Heart left ventricle (tissue), 16 donors: ENCODE data around the gene UGCG. TPM values are rescaled to one million over a fixed set of nuclear protein-coding genes. Genes with fewer than 3 reads are reported as not detected.
"Not testable (repeated sequence)": the region's sequence is repeated elsewhere in the genome, so short reads cannot be mapped to it uniquely, and the experiment has no call there.

Source experiments
- ATAC-seq, 4 donors: fragments of 200-7000 bp; cut with Tn5 transposase; one replicate each; pipeline ENCODE4 v1.9.1; 2020 to 2022; ENCODE audit warnings: moderate library complexity in 4 of 4, mild to moderate bottlenecking in 3 of 4, moderate number of reproducible peaks in 1 of 4
- DNase-seq, 5 donors: peaks; one replicate each; pipeline ENCODE4 v3.0.0-alpha.2; 2020
- H3K27ac ChIP-seq, 12 donors: fragments of 200-600 bp; sonication (generic) in 4 of 12; one replicate each; pipeline versions ENCODE4 v1.5.0 to v1.8.0; 2016 to 2022; ENCODE audit warnings: mild to moderate bottlenecking in 2 of 12
- H3K27me3 ChIP-seq, 9 donors: fragments of 200-600 bp; sonication (generic) in 2 of 9; one replicate each; pipeline versions ENCODE4 v1.5.1 to v1.8.0; 2016 to 2022; ENCODE audit warnings: mild to moderate bottlenecking in 3 of 9
- H3K36me3 ChIP-seq, 9 donors: fragments of 200-600 bp; sonication (generic) in 2 of 9; one replicate each; pipeline versions ENCODE4 v1.5.0 to v1.8.0; 2018 to 2022; ENCODE audit warnings: mild to moderate bottlenecking in 2 of 9
- H3K4me1 ChIP-seq, 12 donors: fragments of 200-600 bp; sonication (generic) in 4 of 12; one replicate each; pipeline versions ENCODE4 v1.5.0 to v1.8.0; 2016 to 2022; ENCODE audit warnings: mild to moderate bottlenecking in 3 of 12
- H3K4me3 ChIP-seq, 12 donors: fragments of 200-600 bp; sonication (generic) in 4 of 12; one replicate each; pipeline versions ENCODE4 v1.5.0 to v1.8.0; 2017 to 2022; ENCODE audit warnings: mild to moderate bottlenecking in 9 of 12, moderate library complexity in 4 of 12
- H3K9me3 ChIP-seq, 12 donors: fragments of 200-600 bp; sonication (generic) in 4 of 12; one replicate each; pipeline versions ENCODE4 v1.5.0 to v1.8.0; 2016 to 2022; ENCODE audit warnings: mild to moderate bottlenecking in 1 of 12
- CTCF ChIP-seq, 12 donors: fragments of 200-600 bp; sonication (generic) in 4 of 12; IDR thresholded peaks; one replicate each; pipeline versions ENCODE4 v1.5.0 to v1.8.0; 2018 to 2022; ENCODE audit warnings: antibody characterized with exemption in 12 of 12, mild to moderate bottlenecking in 5 of 12
- POLR2A ChIP-seq, 2 donors: fragments of 450-650 bp; IDR thresholded peaks; one replicate each; pipeline ENCODE4 v1.6.1; 2017; ENCODE audit warnings: antibody characterized with exemption in 2 of 2, mild to moderate bottlenecking in 2 of 2, moderate library complexity in 2 of 2
- WGBS, 4 donors: extraction: QIAGEN DNeasy Blood & Tissue Kit in 2 of 4; methylation state at CpG; one replicate each; pipeline versions ENCODE4 v1.1.5 to v1.1.7; 2013 to 2018; 5-methylcytosine and 5-hydroxymethylcytosine counted together
- intact Hi-C, 10 donors: fragments of 100-400 bp; cut with DNase I; formaldehyde crosslinking; loops; one replicate each; pipeline versions ENCODE4 v1.11.1 to v1.14.2; 2022
- polyA plus RNA-seq, 2 donors: library from polyadenylated mRNA; stranded (reverse); fragments of 200-250 nt; gene quantifications; one replicate each; pipeline ENCODE4 v1.2.3, GENCODE V29; 2013
- total RNA-seq, 9 donors: library from RNA; depleted of rRNA in 2 of 9; stranded (reverse); fragments of >200 nt in 2 of 9; fragmentation: NEBNext Ultra II Directional in 3 of 9; extraction: Animal tissue kit (Norgen Biotek cat#: 25700) in 3 of 9; gene quantifications; one replicate each; pipeline versions ENCODE4 v1.1.0 to v1.2.4, GENCODE V29; 2016 to 2023
- donor health status: ischemic (EF 13 %, LVEDD 7.1; RV severe dilation, severe dysfunction).
- donor health status: healthy with polysubstance abuse.
- donor health status: DM: no; HTN: yes; CAD: no.
- donor health status: DM: no; HTN: no; CAD: no.
- donor health status: ischemic (EF 25% LVEDD 6.9; RV normal size, moderate dysfunction).
- donor health status: ischemic (EF 25% LVEDD 5.7; RV mildly dilated, moderate dysfunction).
- donor health status: healthy.
- donor health status: DM: yes; HTN: yes; CAD: no.
- donor health status: ischemic (EF 35%, LVEDD 5.7; RV mildly dilated, moderate dysfunction).
- donor health status: nonischemic (EF 11% LVEDD 7.7; RV severe dilation, severe dysfunction).
- donor health status: DM: yes; HTN: yes; CAD: no.
- donor health status: PGD.
- donor health status: ischemic (EF 29% LVEDD 5.4; RV normal size, mild dysfunction).
- donor health status: nonischemic (EF 23%, LVEDD 6.1; RV moderate dilation, normal function).

UGCG gene
- total and polyA plus RNA-seq, 11 donors, result 10.0 to 52.0 (median 17.5) TPM

- H3K27me3 ChIP-seq, result no peaks in the 10 kb centered on the region
- peak overlapping the region in 1 of 12 donors; percentile 93 for H3K4me3 ChIP-seq
- H3K27ac ChIP-seq, result no peak overlapping the region
- WGBS, 4 donors, result 80 to 86% (median 84%) methylated on average over 15 of the region's 15 CpGs
- DNase-seq, result no peak
- TF ChIP-seq CTCF (IDR thresholded peaks at IDR 0.05) (no peak), POLR2A (IDR thresholded peaks at IDR 0.05) (no peak)
- H3K4me1 ChIP-seq, result peaks cover 6 to 78% (median 47%) of the 10 kb centered on the region in 12 donors
- no peaks in the 10 kb centered on the region for H3K9me3 ChIP-seq
- intact Hi-C loops, result loop anchor here in 1 of 10 donors (10.0 kb wide), 1 partner anchor 74 kb away; no protein-coding TSS in a partner anchor
- ATAC-seq, result no peak
- peaks cover 0 to 4% (median 0%) of the 10 kb centered on the region in 9 donors for H3K36me3 ChIP-seq
Measured at GRCh38 chr9:111900858-111901612, 4.4 kb downstream of the UGCG start.

DNA sequence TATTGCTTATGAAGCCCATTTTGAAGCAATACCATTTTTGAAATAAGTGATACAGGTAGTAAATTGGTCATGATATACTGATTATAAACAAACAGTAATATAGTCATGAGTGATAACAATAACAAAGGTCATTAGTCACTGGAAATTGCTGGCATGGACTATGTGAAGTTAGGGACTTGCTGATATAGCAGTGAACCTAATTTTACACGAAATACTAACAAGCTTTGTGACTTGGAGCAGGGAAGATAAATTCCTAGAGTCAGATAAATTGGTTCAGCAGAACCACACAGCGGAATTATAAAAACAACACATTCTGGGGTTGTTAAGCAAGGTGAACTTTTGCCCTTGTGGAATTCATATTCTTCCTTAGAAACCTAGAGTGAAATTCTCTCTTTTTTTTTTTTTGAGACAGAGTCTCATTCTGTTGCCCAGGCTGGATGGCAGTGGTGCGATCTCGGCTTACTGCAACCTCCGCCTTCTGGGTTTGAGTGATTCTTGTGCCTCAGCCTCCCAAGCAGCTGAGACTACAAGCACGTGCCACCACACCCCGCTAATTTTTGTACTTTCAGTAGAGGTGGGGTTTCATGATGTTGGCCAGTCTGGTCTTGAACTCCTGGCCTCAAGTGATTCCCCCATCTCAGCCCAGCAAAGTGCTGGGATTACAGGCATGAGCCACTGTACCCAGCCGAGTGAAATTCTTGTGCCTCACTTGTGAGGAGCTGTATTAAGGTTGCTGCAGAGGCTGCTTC lies 6.0 kb downstream of the UGCG start:
- TF ChIP-seq POLR2A (IDR thresholded peaks at IDR 0.05), result no peak
- no peak for TF ChIP-seq CTCF (IDR thresholded peaks at IDR 0.05)
- no peak overlapping the region for H3K27ac ChIP-seq
- H3K4me1 ChIP-seq, result peaks cover 6 to 91% (median 47%) of the 10 kb centered on the region in 12 donors
- peaks cover 0 to 4% (median 0%) of the 10 kb centered on the region in 9 donors for H3K36me3 ChIP-seq
- ATAC-seq (no peak), DNase-seq (no peak)
- intact Hi-C loops, result loop anchor here in 1 of 10 donors (10.0 kb wide), 1 partner anchor 72 kb away; no protein-coding TSS in a partner anchor
- no peak overlapping the region for H3K4me3 ChIP-seq
- WGBS, 4 donors, result 88 to 89% (median 89%) methylated on average over 8 of the region's 8 CpGs
- no peaks in the 10 kb centered on the region for H3K9me3 ChIP-seq
- H3K27me3 ChIP-seq, result no peaks in the 10 kb centered on the region

DNA sequence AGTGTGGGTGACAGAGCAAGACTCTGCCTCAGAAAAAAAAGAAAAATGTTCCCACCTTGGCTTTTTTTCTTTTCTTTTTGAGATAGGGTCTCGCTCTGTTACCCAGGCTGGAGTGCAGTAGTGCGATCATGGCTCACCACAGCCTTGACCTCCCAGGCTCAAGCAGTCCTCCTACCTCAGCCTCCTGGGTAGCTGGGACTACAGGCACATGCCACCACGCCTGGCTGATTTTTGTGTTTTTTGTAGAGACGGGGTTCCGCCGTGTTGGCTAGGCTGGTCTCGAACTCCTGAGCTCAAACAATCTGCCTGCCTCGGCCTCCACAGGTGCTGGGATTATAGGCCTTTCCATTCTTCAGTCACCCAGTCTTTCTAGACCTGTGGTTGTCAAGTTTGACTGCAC lies 6.9 kb downstream of the UGCG start:
- H3K27ac ChIP-seq, H3K27me3 ChIP-seq, H3K9me3 ChIP-seq, ATAC-seq, H3K4me3 ChIP-seq, H3K36me3 ChIP-seq, DNase-seq: not testable (repeated sequence)
- 82 to 98% (median 97%) methylated on average over 8 of the region's 8 CpGs for WGBS, 4 donors
- H3K4me1 ChIP-seq, result peaks cover 6 to 95% (median 43%) of the 10 kb centered on the region in 12 donors
- intact Hi-C loops, result loop anchor here in 1 of 10 donors (10.0 kb wide), 1 partner anchor 71 kb away; no protein-coding TSS in a partner anchor

DNA sequence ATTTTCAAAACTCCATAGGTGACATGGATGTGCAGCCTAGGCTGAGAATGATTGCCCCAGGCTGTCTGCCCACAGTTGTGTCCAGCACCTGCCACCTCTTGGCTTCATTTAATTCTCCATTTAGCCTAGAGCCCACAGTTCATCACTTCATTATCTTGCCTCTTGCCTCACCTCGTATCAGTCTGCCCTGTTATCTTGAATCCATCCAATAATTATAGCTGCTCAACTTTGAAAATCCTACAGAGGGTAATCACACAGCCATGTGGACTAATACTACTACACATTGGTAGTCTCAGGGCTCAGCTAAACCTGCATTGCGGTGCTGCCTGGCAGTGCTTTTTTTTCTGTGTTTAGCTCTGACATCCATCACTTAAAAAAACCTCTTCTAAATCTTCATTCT lies 7.4 kb downstream of the UGCG start:
- no peak for TF ChIP-seq POLR2A (IDR thresholded peaks at IDR 0.05)
- TF ChIP-seq CTCF (IDR thresholded peaks at IDR 0.05), result no peak
- ATAC-seq, result peak in 3 of 4 donors; percentile 21 to 67 (median 34)
- intact Hi-C loops, result loop anchor here in 1 of 10 donors (10.0 kb wide), 1 partner anchor 71 kb away; no protein-coding TSS in a partner anchor
- Histone ChIP-seq H3K9me3 (no peaks in the 10 kb centered on the region), H3K36me3 (peaks cover 0 to 4% (median 0%) of the 10 kb centered on the region in 9 donors), H3K4me3 (no peak overlapping the region), H3K4me1 (peaks cover 6 to 95% (median 42%) of the 10 kb centered on the region in 12 donors), H3K27ac (no peak overlapping the region), H3K27me3 (no peaks in the 10 kb centered on the region)
- 47 to 59% (median 54%) methylated on average over 2 of the region's 2 CpGs for WGBS, 4 donors
- DNase-seq, result no peak
